Memory B cell (primary cell): ENCODE measurements around the gene DNM1.
"Not testable (repeated sequence)": the region's sequence is repeated elsewhere in the genome, so short reads cannot be mapped to it uniquely, and the experiment has no call there.

Experiments
- ATAC-seq: fragments of 150-1000 bp; cut with Tn5 transposase; 2 replicates; pipeline ENCODE4 v1.10.0; 2021; ENCODE audit warnings: low read depth, mild to moderate bottlenecking, moderate library complexity
- DNase-seq, 2 donors: peaks; one replicate each; pipeline ENCODE4 v3.0.0; 2022; ENCODE audit warnings: low spot score in 2 of 2
- H3K27ac Mint-ChIP-seq: one replicate; pipeline ENCODE4 v1.8.0; 2022; ENCODE audit warnings: mild to moderate bottlenecking, moderate library complexity, mixed read lengths
- H3K27me3 Mint-ChIP-seq: one replicate; pipeline ENCODE4 v1.8.0; 2022; ENCODE audit warnings: mixed read lengths
- H3K36me3 Mint-ChIP-seq: one replicate; pipeline ENCODE4 v1.8.0; 2022; ENCODE audit warnings: mild to moderate bottlenecking, mixed read lengths
- H3K4me1 Mint-ChIP-seq: one replicate; pipeline ENCODE4 v1.8.0; 2022; ENCODE audit warnings: mixed read lengths
- H3K4me3 Mint-ChIP-seq: one replicate; pipeline ENCODE4 v1.8.0; 2022; ENCODE audit warnings: mild to moderate bottlenecking, moderate library complexity, mixed read lengths
- H3K9me3 Mint-ChIP-seq: one replicate; pipeline ENCODE4 v1.8.0; 2022; ENCODE audit warnings: mixed read lengths

DNM1 gene

GRCh38 chr9:128219831-128220230 lies 16.7 kb downstream of the DNM1 start:
- no peak overlapping the region for H3K4me3 Mint-ChIP-seq
- ATAC-seq (no peak), DNase-seq (no peak)
- H3K4me1 Mint-ChIP-seq = peaks cover 8% of the 10 kb centered on the region
- H3K27me3 Mint-ChIP-seq = peaks cover 3% of the 10 kb centered on the region
- H3K27ac Mint-ChIP-seq = no peak overlapping the region
- no peaks in the 10 kb centered on the region for H3K9me3 Mint-ChIP-seq
- H3K36me3 Mint-ChIP-seq = no peaks in the 10 kb centered on the region

DNA sequence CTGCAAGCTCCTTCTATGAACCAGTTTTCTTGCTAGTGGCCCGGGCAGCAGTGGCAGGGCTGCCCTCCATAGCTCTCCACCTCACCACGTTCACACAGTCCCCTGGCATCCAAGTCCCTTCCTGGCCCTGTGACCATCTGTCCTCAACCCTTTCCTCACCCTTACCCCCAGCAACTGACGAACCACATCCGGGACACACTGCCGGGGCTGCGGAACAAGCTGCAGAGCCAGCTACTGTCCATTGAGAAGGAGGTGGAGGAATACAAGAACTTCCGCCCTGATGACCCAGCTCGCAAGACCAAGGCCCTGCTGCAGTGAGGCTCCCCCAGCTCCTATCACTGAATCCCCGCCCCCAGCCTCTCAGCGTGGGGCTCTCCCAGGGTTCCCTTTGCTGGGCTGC lies 18.8 kb downstream of the DNM1 start:
- H3K4me3 Mint-ChIP-seq = no peak overlapping the region
- no peaks in the 10 kb centered on the region for H3K36me3 Mint-ChIP-seq
- ATAC-seq (no peak), DNase-seq (no peak)
- peaks cover 8% of the 10 kb centered on the region for H3K4me1 Mint-ChIP-seq
- H3K9me3 Mint-ChIP-seq = no peaks in the 10 kb centered on the region
- no peak overlapping the region for H3K27ac Mint-ChIP-seq
- H3K27me3 Mint-ChIP-seq = peaks cover 3% of the 10 kb centered on the region

DNA sequence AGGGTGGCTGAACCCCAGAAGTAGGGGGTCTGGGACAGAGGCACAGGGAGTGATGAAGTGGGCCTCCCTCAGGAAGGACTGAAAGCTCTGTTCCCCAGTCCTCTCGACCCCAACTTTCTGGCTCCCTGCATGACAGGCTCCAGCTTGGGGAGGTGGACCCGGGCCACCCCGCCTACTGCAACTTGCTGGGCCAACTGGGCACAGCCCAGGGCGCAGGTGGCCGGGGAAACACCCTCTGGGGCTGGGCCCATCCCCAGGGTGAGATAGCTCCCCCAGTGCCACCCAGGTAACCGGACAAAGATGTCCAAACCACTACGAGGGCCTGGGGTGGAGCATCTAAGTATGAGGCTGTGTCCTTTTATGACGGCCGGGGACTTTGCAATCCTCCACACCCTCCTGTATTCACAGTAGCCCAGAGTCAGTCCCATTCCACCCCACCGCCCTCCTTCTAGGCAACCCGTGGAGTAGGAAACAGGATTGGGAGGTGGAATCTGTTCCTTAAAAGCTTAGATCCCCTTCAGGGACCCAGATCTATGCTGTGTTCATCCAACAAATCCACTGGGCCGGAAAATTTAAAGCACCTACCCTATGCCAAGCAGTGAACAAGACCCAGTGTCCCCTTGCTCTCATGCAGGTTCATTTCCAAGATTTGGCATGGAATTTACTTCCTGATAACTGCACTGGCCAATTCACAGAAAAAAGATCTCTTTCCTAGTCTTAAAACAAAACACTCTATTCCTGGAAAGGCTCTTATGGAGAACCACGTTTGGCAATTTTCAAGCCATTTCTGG lies 19.9 kb downstream of the DNM1 start:
- no peak for ATAC-seq

DNA sequence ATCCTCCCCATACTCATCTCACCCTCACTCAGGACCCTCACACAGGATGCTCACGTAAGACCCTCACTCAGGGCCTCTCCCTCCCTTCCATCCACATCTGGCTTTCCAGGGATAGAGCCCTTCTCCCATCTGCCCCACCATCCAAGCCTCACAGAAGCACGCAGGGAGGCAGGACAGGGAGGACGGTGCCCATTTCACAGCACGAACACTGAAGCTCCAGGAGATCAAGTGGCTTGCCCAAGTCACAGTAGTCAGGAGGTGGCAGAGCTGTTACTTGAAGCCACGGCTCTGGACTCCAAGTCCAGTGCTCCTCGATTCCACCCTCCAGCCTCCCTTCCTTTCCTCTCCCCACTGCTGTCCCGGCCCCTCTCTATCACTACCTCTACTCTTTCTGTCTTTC lies 21.7 kb downstream of the DNM1 start:
- Mint-ChIP-seq H3K27ac (no peak overlapping the region), H3K4me1 (no peaks in the 10 kb centered on the region), H3K4me3 (no peak overlapping the region), H3K27me3 (peaks cover 3% of the 10 kb centered on the region), H3K9me3 (no peaks in the 10 kb centered on the region), H3K36me3 (no peaks in the 10 kb centered on the region)
- DNase-seq (no peak), ATAC-seq (no peak)

More for the DNA sequence above, 19.9 kb downstream of the DNM1 start:
- no peaks in the 10 kb centered on the region for H3K36me3 Mint-ChIP-seq
- H3K27ac Mint-ChIP-seq = no peak overlapping the region
- H3K4me3 Mint-ChIP-seq = no peak overlapping the region
- no peaks in the 10 kb centered on the region for H3K9me3 Mint-ChIP-seq
- DNase-seq = no peak
- H3K4me1 Mint-ChIP-seq = peaks cover 8% of the 10 kb centered on the region
- peaks cover 3% of the 10 kb centered on the region for H3K27me3 Mint-ChIP-seq

GRCh38 chr9:128225770-128226411 lies 22.7 kb downstream of the DNM1 start:
- no peak overlapping the region for H3K4me3 Mint-ChIP-seq
- peaks cover 3% of the 10 kb centered on the region for H3K27me3 Mint-ChIP-seq
- no peak overlapping the region for H3K27ac Mint-ChIP-seq
- DNase-seq (no peak), ATAC-seq (no peak)
- H3K9me3 Mint-ChIP-seq = no peaks in the 10 kb centered on the region
- no peaks in the 10 kb centered on the region for H3K4me1 Mint-ChIP-seq
- no peaks in the 10 kb centered on the region for H3K36me3 Mint-ChIP-seq

- ATAC-seq = no peak
- no peak overlapping the region for H3K27ac Mint-ChIP-seq
- H3K36me3 Mint-ChIP-seq = no peaks in the 10 kb centered on the region
- DNase-seq = no peak
- H3K27me3 Mint-ChIP-seq = peaks cover 3% of the 10 kb centered on the region
- no peak overlapping the region for H3K4me3 Mint-ChIP-seq
- no peaks in the 10 kb centered on the region for H3K4me1 Mint-ChIP-seq
- H3K9me3 Mint-ChIP-seq = no peaks in the 10 kb centered on the region
Observed at GRCh38 chr9:128226412-128226801, 23.2 kb downstream of the DNM1 start.

DNA sequence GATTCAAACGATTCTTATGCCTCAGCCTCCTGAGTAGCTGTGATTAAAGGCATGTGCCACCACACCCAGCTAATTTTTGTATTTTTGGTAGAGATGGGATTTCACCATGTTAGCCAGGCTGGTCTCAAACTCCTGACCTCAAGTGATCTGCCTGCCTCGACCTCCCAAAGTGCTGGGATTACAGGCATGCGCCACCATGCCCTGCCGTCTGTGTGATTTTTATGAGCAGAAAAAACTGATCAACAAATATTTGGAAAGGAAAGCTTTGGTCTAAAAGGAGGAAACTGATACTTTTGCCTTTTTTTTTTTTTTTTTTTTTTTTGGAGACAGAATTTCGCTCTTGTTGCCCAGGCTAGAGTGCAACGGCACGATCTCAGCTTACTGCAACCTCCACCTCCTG lies 27.7 kb downstream of the DNM1 start:
- H3K4me3 Mint-ChIP-seq, DNase-seq, H3K4me1 Mint-ChIP-seq, H3K27me3 Mint-ChIP-seq, H3K9me3 Mint-ChIP-seq, H3K36me3 Mint-ChIP-seq, ATAC-seq, H3K27ac Mint-ChIP-seq: not testable (repeated sequence)

DNA sequence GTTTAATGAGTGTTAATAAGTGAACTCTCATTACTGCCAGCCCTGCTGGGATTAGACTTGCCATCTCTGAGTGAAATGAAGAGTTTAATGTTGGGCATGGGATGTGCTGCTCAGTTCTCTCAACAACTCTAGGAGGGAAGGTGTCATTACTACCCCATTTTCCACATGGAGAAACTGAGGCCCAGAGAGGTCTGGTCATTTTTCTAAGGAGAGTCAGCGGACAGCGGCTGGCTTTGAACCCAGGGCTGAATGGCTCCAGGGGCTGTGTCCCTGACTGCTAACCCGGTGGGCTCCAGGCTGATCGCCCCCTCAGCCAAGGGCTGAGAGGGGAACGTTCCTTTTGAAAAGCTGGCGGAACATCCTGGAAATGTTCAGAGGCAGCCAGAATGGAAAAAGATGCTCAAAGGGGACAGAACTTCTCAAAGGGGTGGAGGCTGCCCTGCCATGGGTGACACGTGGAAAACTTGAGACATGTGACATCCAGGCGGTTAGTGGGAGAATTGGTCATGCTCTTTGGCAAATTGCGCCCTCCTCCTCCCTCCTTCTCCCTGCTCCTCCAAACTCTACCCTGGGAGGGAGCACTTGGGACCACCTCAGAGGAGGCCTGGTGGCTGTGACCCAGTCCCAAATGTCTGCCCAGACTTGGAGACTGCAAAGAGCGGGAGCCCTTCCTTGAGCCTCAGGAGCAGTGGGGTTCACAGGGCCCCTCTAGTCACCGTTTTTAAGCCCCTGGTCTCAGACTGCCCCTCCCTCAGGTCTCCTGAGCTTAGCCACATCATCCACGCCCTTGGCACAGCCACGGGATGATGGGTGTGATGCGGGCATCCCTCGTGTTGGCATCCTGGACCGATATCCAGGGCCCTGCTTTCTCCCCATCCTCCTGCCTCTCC lies 28.7 kb downstream of the DNM1 start:
- ATAC-seq (no peak), DNase-seq (no peak)
- no peaks in the 10 kb centered on the region for H3K36me3 Mint-ChIP-seq
- no peak overlapping the region for H3K4me3 Mint-ChIP-seq
- no peak overlapping the region for H3K27ac Mint-ChIP-seq
- H3K4me1 Mint-ChIP-seq = no peaks in the 10 kb centered on the region
- no peaks in the 10 kb centered on the region for H3K9me3 Mint-ChIP-seq
- peaks cover 8% of the 10 kb centered on the region for H3K27me3 Mint-ChIP-seq

DNA sequence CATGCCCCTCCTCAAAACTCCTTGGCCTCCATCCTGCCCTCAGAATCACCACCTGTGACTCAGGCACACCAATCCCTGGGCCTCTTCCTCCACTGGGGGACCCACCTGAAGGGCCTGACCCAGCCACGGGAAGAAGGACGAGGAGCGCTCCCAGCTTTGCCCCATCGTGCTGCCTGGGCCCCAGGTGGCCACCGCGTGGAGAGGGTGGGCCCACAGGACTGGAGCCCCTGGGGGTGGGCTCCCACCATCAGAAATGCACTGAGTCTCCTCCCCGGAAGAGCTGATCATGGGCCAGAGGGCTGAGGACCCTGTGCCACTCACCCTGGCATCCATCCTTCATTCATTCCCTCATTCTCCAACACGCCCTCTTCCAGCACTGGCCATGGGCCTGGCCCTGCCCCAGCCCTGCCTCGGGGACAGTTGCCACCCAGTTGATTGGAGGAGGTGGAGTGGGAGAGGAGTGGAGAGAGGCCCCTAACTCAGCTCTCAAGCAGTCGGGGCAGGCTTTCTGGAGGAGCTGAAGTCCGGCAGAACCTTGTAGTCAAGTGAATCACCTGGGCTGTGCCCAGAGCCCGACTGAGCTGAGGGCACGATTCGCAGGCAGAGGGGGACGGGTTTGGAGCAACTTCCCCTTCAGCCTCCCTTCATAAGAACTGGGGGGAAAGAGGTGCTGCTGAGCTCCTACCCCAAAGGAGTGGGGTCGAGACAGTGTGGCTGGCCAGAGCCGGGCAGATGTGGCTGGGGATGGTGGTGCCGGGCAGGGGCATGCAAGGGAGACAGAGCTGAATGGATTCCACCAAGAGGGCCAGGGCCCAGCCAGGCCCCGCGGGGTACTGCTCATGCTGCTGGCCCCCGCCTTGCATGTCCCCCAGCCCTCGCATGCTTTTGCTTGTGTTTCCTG lies 29.6 kb downstream of the DNM1 start:
- ATAC-seq = no peak
- H3K27ac Mint-ChIP-seq = no peak overlapping the region
- no peak overlapping the region for H3K4me3 Mint-ChIP-seq
- DNase-seq = no peak
- H3K9me3 Mint-ChIP-seq = no peaks in the 10 kb centered on the region
- no peaks in the 10 kb centered on the region for H3K4me1 Mint-ChIP-seq
- no peaks in the 10 kb centered on the region for H3K36me3 Mint-ChIP-seq
- peaks cover 8% of the 10 kb centered on the region for H3K27me3 Mint-ChIP-seq

DNA sequence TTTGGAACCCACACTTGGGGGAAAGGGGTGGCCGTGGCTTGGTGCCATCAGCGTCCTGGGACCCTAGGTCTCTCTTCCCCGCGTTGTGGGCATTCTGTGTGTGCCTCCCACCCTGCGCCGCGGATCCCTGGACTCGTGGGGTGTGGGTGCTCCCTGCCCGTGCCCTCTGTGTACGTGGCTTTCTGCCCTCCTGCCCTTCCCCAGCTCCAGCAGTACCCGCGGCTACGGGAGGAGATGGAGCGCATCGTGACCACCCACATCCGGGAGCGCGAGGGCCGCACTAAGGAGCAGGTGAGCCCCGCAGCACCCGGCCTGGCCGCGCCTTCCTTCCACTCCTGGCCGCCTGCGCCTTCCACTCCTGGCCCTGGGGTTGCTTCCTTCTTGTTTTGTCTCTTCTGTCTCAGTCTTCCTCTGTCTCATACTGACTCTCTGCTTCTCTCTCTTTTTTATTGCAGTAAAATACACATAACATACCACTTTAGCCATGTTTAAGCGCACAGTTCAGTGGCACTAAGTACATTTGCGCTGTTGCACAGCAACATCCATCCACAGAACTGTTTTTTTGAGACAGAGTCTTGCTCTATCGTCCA lies 30.7 kb downstream of the DNM1 start:
- Mint-ChIP-seq H3K27ac (no peak overlapping the region), H3K9me3 (peaks cover under 1% of the 10 kb centered on the region), H3K4me1 (no peaks in the 10 kb centered on the region), H3K36me3 (no peaks in the 10 kb centered on the region), H3K27me3 (peaks cover 10% of the 10 kb centered on the region), H3K4me3 (no peak overlapping the region)
- DNase-seq = no peak
- no peak for ATAC-seq

DNA sequence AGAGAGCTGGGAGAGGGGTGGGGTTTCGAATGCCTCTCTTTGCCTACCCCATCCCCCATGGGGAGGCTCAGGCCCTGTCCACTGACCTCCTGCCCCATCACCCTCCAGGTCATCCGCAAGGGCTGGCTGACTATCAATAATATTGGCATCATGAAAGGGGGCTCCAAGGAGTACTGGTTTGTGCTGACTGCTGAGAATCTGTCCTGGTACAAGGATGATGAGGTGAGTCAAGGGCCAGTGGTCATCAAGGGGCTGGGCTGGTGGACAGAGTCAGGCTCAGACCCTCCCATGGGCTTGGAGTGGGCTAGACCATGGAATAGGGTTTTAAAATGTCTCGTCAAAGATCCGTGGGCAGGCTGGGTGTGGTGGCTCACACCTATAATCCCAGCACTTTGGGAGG lies 38.9 kb downstream of the DNM1 start:
- Mint-ChIP-seq H3K27ac (no peak overlapping the region), H3K4me3 (no peak overlapping the region), H3K36me3 (no peaks in the 10 kb centered on the region), H3K27me3 (peaks cover 24% of the 10 kb centered on the region), H3K9me3 (peaks cover 1% of the 10 kb centered on the region), H3K4me1 (peaks cover 10% of the 10 kb centered on the region)
- ATAC-seq = no peak
- no peak for DNase-seq

DNA sequence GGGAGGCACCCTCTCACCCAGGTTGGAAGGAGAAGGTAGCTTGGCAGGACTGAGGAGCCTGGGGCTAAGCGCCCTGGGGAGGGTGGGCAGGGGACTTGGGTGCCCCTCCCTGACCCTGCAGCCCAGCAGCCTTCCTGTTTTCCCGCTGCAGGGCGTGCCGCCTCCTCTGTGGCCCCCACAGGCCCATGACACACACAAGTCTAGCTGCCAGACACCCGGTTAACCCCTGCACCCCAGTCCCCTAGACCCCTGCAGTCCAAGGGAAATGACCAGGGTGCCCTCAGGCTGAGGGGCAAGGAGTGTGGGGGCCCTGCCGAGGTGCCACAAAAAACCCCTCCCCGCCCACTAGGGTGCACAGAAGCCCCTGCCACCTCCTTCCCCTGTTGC lies 39.6 kb downstream of the DNM1 start:
- DNase-seq (no peak), ATAC-seq (no peak)
- Mint-ChIP-seq H3K27ac (no peak overlapping the region), H3K4me1 (peaks cover 10% of the 10 kb centered on the region), H3K9me3 (peaks cover 1% of the 10 kb centered on the region), H3K36me3 (no peaks in the 10 kb centered on the region), H3K27me3 (peaks cover 24% of the 10 kb centered on the region), H3K4me3 (no peak overlapping the region)
